ENCODE data around the gene AJAP1.
"Not testable (repeated sequence)": the region's sequence is repeated elsewhere in the genome, so short reads cannot be mapped to it uniquely, and the experiment has no call there.

Gene AJAP1

GRCh38 chr1:4614371-4615137 lies 39.9 kb upstream of the AJAP1 start:
- DNase-seq (ENCODE audit: low read depth in 2 of 2), result no peak
- H3K4me3 ChIP-seq (replicated peaks in 1 of 2; ENCODE audit: low read depth in 2 of 2, low read length in 2 of 2), result no peak overlapping the region
- TF ChIP-seq CTCF (IDR thresholded peaks at IDR 0.05; ENCODE audit: low read depth, low read length), result no peak

- DNase-seq (ENCODE audit: low read depth in 2 of 2), result no peak
- no peak overlapping the region for H3K4me3 ChIP-seq (replicated peaks in 1 of 2; ENCODE audit: low read depth in 2 of 2, low read length in 2 of 2)
- no peak for TF ChIP-seq CTCF (IDR thresholded peaks at IDR 0.05; ENCODE audit: low read depth, low read length)
Observed at GRCh38 chr1:4615138-4615470, 39.3 kb upstream of the AJAP1 start.

- no peak overlapping the region for H3K4me3 ChIP-seq (replicated peaks in 1 of 2; ENCODE audit: low read depth in 2 of 2, low read length in 2 of 2)
- no peak for DNase-seq (ENCODE audit: low read depth in 2 of 2)
- TF ChIP-seq CTCF (IDR thresholded peaks at IDR 0.05; ENCODE audit: low read depth, low read length), result no peak
Observed at GRCh38 chr1:4615501-4615900, 38.9 kb upstream of the AJAP1 start.

- DNase-seq (ENCODE audit: low read depth in 2 of 2), result no peak
- TF ChIP-seq CTCF (IDR thresholded peaks at IDR 0.05; ENCODE audit: low read depth, low read length), result no peak
- H3K4me3 ChIP-seq (replicated peaks in 1 of 2; ENCODE audit: low read depth in 2 of 2, low read length in 2 of 2), result no peak overlapping the region
Observed at GRCh38 chr1:4616831-4617465, 37.5 kb upstream of the AJAP1 start.

GRCh38 chr1:4617506-4617905 lies 36.9 kb upstream of the AJAP1 start:
- no peak for TF ChIP-seq CTCF (IDR thresholded peaks at IDR 0.05; ENCODE audit: low read depth, low read length)
- H3K4me3 ChIP-seq (replicated peaks in 1 of 2; ENCODE audit: low read depth in 2 of 2, low read length in 2 of 2), result no peak overlapping the region
- no peak for DNase-seq (ENCODE audit: low read depth in 2 of 2)

- DNase-seq (ENCODE audit: low read depth in 2 of 2); H3K4me3 ChIP-seq (replicated peaks in 1 of 2; ENCODE audit: low read depth in 2 of 2, low read length in 2 of 2): not testable (repeated sequence)
Observed at GRCh38 chr1:4618827-4619226, 35.6 kb upstream of the AJAP1 start.

GRCh38 chr1:4621646-4622045 lies 32.8 kb upstream of the AJAP1 start:
- H3K4me3 ChIP-seq (replicated peaks in 1 of 2; ENCODE audit: low read depth in 2 of 2, low read length in 2 of 2), result no peak overlapping the region
- TF ChIP-seq CTCF (IDR thresholded peaks at IDR 0.05; ENCODE audit: low read depth, low read length), result no peak

More at GRCh38 chr1:4621646-4622045, 32.8 kb upstream of the AJAP1 start:
- no peak for DNase-seq (ENCODE audit: low read depth in 2 of 2)

Measured in cardiac fibroblast (primary cell).